Measurements from ENCODE around the gene CYB561D1. TPM values are rescaled to one million over a fixed set of nuclear protein-coding genes. Genes with fewer than 3 reads are reported as not detected.
A peak's percentile ranks its signal among the peaks of the same experiment; 100 is the strongest.

Gene CYB561D1
- total and polyA plus RNA-seq, 9 of the 15 experiments (the other 6 are each of a cell fraction or from before 2014, with no cell fraction given) = 0.71 to 7.2 (median 3.5) TPM

GRCh38 chr1:109490029-109490933, 3.6 kb upstream of the CYB561D1 start (continued):
- TF ChIP-seq TSHZ1 (CRISPR knock-in tag; IDR thresholded peaks at IDR 0.05) = no peak
- TF ChIP-seq CBFA2T3 (IDR thresholded peaks at IDR 0.05) = no peak
- TF ChIP-seq JUND (IDR thresholded peaks at IDR 0.05; ENCODE audit: borderline replicate concordance, low read depth, low read length) = no peak
- TF ChIP-seq JUND (tag; IDR thresholded peaks at IDR 0.05; ENCODE audit: borderline replicate concordance, low read depth, low read length) = no peak
- TF ChIP-seq SMAD3 (CRISPR knock-in tag; conservative IDR thresholded peaks at IDR 0.05) = no peak
- no peak for TF ChIP-seq HSF4 (CRISPR knock-in tag; IDR thresholded peaks at IDR 0.05; ENCODE audit: borderline replicate concordance)
- TF ChIP-seq CCAR2 (IDR thresholded peaks at IDR 0.05; ENCODE audit: low read depth, low read length) = no peak
- TF ChIP-seq ZNF592 (IDR thresholded peaks at IDR 0.05) = no peak
- TF ChIP-seq ZZZ3 (IDR thresholded peaks at IDR 0.05) = no peak
- no peak for TF ChIP-seq SMAD4 (CRISPR knock-in tag; conservative IDR thresholded peaks at IDR 0.05)
- no peak for TF ChIP-seq ZNF668 (CRISPR knock-in tag; IDR thresholded peaks at IDR 0.05)
- TF ChIP-seq L3MBTL2 (IDR thresholded peaks at IDR 0.05) = no peak
- TF ChIP-seq XRCC5 (IDR thresholded peaks at IDR 0.05; ENCODE audit: low read depth, low read length) = peak; percentile 38; the same call in 1 of the 2 replicates
- TF ChIP-seq SOX6 (IDR thresholded peaks at IDR 0.05) = no peak
- TF ChIP-seq TAF7 (tag; IDR thresholded peaks at IDR 0.05) = no peak
- TF ChIP-seq EHMT2 (IDR thresholded peaks at IDR 0.05) = no peak
- TF ChIP-seq HOXB6 (CRISPR knock-in tag; IDR thresholded peaks at IDR 0.05; ENCODE audit: borderline replicate concordance) = no peak
- peak; percentile 73 for TF ChIP-seq NFIC (IDR thresholded peaks at IDR 0.05)

Data from K562 (cell line).